GM18519 (cell line): ENCODE data around the gene ATAD3C.
"Not testable (repeated sequence)": the region's sequence is repeated elsewhere in the genome, so short reads cannot be mapped to it uniquely, and the experiment has no call there.

Source experiments
- ATAC-seq: cut with Tn5 transposase; IDR thresholded peaks from one replicate; pipeline ENCODE4 v1.9.1; 2021; ENCODE audit warnings: mild to moderate bottlenecking, moderate library complexity; ENCODE audit not compliant: unreplicated experiment, low FRiP score

The ATAD3C gene, protein sequence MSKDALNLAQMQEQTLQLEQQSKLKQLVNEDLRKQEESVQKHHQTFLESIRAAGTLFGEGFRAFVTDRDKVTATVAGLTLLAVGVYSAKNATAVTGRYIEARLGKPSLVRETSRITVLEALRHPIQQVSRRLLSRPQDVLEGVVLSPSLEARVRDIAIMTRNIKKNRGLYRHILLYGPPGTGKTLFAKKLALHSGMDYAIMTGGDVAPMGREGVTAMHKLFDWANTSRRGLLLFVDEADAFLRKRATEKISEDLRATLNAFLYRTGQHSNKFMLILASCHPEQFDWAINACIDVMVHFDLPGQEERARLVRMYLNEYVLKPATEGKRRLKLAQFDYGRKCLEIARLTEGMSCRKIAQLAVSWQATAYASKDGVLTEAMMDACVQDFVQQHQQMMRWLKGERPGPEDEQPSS

DNA sequence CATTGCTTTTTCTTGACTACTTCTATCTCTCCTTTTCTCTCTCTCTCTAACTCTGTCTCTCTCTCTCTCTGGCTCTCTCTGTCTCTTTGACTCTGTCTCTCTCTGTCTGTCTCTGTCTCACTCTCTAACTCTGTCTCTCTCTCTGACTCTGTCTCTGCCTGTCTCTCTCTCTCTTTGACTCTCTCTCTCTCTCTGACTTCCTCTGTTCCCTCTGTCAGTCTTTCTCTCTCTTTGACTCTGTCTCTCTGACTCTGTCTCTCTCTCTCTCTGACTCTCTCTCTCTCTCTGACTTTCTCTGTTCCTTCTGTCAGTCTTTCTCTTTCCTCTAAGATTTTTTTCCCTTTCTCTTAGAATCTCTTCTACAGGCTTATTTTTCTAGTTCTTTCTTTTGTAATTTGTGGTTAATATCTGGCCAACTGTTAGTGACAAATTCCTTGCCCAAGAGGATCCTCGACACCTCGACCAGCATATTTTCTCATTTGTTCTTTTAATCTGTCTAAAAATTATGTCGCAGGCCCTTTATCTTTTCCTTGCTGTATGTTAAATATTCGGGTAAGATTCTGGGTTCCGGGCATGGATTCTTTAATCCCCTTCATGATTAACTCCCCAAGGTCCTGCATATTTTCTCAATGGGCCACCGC, at the start of gene ATAD3C:
Gene ATAD3C (plus strand): TSS at position 591 of the 641 bp plus-strand sequence. CDS start 995 bp downstream, outside the sequence.
- no peak for ATAC-seq

DNA sequence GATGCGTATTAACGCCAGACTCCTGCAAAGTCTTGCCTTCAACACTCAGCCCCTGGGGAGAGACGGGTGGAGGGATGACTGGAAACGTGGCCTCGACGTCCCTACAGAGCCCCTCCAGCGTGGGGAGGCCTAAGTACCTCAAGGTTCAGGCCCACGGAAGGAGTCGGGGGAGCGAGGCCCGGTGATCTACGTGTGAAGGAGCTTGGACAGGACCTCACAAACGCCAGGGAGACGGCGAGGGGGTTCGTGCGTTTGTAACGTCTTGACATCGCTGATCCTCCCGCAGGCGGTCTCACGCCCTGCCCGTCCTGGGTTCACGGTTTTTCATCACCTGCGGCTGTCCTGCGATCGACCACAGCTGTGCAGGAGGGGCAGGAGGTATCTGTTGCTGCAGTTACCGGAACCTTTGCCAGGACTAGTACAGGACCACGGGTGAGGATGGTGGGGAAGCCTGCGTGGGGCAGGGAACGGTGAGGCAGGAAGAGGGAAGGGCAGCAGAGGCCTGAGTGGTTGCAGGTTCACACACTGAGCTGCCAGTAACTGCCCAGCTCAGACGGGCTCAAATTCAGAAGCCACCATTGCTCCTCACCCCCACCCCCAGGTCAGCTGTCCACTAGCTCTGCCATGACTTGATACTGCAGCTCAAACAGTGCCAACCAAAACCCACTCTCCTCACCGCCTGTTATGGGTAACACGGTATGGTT, 49.5 kb upstream of the ATAD3C start:
- no peak for ATAC-seq

DNA sequence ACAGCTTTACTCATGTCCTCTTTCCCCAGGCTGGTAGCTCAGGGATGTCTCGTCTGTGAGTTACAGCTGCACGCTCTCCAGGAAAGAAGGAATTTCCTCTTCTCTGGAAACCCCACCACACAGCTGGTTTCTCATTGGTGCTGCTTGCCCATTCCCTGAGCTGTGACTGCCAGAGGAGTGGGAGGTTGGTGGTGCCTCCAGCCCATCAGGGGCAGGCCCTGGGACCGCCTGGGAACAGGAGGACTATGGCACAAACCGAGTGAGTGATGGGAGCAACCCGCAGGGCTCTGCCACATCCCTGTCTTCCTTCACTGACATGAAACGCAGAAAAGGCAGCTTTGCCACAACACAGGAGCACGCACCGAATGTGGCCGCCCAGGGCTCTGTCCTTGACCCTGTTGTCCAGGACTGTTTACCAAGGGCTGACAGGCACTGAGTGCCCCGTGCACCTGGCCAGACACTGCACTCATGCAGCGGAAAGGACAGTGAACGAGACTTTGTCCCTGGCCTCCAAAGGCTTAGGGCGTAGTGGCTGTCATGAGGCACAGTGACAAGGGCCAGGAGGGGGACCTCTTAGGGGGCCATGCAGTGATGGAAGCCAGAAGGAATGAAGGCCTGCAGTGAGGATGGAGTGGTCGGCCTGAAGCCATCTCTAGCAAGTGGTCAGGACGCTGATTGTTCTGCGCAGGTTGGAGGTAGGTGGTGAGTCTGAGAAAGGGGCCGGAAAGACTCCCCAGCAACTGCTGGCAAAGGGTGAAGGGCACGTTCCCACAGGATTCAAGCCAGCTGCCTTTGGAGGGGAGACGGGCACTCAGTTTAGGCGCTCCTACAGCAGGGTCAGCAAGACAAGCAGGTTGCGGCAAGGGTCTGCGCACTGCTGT, 48.7 kb upstream of the ATAD3C start:
- no peak for ATAC-seq

DNA sequence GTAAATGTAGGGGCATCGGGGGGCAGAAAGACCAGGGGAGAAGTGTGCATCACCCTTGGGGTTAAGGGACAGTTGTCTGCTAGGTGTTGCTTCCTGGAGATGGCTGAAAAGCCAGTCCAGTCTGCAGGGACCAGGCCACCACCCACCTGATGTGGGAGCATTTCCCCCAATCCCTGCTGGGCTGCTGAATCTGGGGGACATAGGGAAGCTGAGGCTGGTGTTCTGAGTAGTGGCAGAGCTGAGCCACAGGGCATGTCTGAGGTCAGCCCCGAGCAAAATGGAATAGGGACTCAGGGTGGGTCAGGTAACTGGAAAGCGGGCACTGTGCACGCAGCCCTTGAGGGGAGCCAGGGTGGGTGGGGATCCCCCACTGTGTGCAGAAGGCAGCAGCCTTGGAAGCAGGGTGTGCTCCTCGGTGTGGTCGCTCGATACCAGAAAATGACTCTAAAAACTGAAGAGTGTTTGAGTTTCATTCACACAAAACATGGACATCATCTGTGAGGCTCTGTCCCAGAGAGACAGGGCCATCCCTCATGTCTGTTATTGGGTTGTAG, 48.0 kb upstream of the ATAD3C start:
- no peak for ATAC-seq

DNA sequence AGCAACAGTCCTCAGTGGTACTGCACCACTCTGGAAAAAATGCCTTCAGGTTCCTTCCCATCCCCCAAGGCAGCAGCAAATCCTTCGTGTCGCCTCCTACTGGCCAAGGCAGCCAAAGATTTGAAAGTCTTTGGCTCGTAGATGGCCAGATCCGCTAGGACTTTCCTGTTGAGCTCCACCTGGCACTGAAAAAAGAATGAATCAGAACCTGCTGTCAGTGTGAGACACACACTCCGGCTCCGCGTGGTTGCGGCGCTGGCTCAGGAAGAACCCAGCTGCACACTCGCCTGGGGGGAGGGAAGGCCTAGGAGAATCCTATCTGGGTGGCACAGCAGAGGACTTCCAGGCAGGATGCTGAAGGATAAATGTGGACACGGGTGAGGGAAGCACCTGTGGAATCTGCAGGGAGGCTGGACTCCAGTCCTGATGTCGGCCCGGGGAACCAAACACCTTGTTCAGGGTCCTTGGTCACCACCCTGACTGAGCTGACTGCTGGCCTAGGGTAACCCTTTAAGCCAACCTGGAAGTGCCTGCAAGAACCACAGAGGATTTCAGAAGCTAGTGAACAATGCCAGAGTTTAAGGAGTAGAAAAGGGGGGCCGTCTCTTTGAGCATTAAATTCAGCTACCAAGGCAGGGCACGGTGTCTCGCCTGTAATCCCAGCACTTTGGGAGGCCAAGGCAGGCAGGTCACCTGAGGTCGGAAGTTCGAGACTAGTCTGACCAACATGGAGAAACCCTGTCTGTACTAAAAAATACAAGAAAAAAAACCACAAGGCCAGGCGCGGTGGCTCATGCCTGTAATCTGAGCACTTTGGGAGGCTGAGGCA, 47.2 kb upstream of the ATAD3C start:
- ATAC-seq: no peak

DNA sequence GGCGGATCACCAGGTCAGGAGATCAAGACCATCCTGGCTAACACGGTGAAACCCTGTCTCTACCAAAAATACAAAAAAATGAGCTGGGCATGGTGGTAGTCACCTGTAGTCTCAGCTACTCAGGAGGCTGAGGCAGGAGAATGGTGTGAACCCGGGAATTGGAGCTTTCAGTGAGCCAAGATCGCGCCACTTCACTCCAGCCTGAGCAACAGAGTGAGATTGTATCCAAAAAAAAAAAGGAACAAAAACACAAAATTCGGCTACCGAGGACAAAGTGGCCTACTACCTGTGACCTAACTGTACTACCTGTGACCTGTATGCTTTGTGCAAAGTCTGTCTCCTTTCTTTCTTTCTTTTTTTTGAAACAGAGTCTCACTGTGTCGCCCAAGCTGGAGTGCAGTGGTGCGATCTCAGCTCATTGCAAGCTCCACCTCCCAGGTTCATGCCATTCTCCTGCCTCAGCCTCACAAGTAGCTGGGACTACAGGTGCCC, 46.5 kb upstream of the ATAD3C start:
- not testable (repeated sequence) for ATAC-seq

DNA sequence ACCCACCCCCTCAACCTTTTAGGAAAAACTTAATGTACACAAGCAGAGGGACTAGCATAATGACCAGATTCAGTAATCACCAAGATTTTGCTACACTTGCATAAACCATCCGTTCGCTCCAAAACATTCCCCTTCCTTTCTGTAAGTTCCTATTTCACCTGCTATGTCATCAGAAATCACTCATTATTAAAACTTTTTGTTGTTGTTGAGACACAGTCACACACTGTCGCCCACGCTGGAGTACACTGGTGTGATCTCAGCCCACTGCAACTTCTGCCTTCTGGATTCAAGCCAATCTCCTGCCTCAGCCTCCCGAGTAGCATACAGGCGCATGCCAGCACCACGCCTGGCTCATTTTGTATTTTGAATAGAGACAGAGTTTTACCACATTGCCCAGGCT, 45.8 kb upstream of the ATAD3C start:
- ATAC-seq: no peak

DNA sequence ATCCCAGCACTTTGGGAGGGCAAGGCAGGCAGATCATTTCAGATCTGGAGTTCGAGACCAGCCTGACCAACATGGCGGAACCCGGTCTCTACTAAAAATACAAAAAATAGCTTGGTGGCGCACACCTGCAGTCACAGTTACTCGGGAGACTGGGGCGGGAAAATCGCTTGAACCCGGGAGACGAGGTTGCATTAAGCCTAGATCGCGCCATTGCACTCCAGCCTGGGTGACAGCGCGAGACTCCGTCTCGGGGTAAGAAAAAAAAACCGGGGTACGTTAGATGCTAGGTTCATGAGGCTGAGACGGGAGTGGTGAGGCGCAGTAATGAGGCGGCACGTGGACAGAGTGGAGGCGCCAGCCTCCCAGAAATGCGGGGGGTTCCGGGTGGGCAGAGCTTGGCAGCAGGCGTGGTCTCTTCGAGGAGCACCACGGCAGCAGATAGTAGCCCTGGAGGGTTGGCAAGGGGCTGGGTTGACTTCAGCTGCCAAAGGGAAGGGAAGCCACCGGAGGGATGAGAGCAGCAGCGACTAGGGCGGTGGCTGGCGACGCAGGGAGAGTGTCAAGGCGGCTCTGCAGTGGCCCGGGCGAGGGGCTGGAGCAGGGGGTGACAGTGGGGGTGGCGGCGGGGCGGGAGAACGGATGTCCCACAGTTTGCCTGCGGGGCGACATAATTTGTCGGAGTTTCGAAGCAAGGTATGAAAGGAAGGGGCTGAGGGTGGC, 43.2 kb upstream of the ATAD3C start:
- no peak for ATAC-seq

DNA sequence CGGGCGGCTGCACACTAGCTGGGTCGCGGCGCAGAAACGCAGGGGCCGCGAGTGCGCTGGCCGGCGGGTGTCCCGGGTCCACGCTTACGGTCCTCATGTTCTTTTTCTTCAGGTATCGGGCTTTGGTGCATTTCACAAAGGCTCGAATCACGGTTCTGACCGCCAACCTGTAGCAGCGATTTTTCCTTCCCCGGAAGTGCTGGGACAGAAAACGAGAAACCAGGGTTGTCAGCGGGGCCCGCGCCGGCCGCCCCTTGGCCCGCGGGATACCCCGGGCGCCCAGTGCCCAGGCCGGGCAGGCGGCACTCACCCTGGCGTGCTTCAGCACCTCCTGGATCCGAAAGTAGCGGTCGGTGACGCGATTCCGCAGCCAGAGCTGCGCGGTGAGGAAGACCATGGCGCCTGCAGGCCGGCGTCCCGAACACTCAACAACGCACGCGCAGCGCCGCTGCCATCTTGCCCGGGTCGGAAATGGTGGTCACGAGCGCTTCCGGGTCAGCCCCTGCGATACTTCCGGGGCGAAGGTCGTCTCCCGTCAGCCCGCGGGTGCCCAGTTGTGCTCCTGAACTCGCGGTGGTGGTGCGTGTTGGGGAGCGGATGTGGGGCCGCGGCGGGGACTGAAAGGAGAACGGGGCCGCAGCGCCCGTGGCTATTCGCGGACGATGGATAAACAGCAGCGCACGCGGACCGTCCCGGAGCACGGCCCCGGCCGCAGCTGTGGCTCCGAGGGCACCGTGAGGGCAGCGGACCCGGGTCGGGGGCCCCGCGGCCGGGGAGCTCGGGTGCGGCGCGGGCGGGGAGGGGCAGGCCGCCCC, 42.5 kb upstream of the ATAD3C start, which contains the start of gene MRPL20:
Gene MRPL20 (minus strand): TSS at position 473 of the 815 bp plus-strand sequence. CDS start 76 bp downstream, at position 397.
- peak; percentile 61 for ATAC-seq

DNA sequence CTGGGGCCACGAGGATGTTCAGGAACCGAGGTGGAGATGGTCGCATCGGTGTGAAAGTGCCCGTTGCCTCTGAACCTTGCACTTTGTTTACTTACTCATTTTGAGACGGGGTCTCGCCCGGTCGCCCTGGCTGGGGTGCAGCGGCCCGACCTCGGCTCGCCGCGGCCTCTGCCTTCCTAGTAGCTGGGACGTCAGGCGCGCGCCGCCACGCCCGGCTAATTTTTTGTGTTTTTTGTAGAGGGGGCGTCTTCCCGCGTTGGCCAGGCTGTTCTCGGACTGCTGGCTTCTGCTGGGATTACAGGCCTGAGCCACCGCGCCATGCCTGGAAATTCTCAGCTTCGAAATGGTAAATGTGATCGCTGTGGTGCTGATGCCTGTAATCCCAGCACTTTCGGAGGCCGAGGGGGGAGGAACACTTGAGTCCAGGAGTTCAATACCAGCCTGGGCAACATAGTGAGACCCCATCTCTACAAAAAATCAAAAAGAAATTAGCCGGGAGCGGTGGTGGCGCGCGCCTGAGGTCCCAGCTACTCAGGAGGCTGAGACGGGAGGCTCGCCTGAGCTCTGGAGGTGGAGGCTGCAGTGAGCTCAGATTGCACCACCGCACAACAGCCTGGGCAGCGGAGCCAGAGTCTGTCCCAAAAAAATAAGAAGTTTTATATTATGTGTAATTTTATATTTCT, 41.7 kb upstream of the ATAD3C start:
- no peak for ATAC-seq

DNA sequence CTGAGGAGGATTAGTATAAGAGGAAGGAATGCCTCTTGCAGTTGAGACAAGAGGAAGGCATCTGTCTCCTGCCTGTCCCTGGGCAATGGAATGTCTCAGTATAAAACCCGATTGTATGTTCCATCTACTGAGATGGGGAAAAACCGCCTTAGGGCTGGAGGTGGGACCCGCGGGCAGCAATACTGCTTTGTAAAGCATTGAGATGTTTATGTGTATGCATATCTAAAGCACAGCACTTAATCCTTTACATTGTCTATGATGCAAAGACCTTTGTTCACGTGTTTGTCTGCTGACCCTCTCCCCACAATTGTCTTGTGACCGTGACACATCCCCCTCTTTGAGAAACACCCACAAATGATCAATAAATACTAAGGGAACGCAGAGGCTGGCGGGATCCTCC, 39.3 kb upstream of the ATAD3C start:
- ATAC-seq: not testable (repeated sequence)

DNA sequence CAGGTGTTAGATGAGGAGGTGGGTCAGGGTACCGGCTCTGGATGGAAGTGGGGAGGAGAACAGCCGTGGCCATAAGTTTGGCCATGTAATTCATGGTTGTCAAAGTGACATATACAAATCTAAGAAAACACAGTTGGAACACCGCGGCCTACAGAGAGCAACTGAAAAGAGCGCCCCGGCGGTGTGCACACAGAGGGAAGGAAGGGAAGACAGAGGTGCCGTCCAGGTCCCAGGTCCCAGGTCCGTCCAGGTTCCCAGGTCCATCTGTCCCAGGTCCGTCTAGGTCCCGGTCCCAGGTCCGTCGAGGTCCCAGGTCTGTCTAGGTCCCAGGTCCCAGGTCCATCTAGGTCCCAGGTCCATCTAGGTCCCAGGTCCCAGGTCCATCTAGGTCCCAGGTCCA, 37.9 kb upstream of the ATAD3C start:
- no peak for ATAC-seq

DNA sequence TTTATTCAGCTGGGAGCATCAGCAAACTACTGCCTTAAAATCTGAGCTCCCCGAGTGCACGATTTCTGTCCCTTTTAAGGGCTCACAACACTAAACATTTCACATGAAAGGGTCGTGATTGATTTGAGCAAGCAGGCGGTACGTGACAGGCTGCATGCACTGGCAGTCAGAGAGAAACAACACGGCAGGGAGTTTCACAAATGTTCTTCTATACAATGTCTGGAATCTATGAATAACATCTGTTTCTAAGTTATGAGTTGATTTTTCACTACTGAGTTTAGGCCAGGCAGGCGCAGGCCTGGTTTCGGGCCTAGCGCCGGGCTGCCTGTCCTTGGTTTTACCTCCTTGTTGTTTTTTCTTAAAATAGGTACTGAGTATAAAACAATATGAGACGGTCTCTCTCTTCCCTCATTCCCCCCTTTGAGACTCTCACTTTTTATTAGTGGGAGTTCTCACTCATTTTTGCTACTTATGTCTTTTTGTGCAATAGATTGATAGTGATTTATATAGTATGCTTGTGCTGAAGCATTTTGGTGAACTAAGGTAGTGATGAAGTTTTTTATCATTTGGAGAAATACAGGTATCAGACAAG, 37.1 kb upstream of the ATAD3C start:
- ATAC-seq: not testable (repeated sequence)

DNA sequence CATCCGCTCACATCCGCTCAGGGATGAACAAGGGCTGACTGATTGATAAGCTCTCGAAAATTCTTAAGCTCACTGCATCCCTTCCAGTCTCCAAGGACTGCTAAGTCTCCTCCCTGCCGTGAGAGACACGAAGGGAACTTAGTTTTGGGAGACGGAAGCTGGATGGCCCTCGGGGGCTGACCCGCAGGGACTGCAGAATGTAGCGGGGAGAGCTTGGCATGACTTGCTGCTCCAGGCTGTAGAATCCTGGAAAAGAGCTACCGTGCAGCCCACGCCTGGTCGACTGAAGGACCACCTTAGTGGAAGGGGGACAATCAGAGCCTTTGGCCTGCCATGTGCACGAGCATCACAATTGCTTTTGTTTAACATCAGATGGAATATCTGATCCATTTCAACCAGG, 33.7 kb upstream of the ATAD3C start:
- no peak for ATAC-seq

DNA sequence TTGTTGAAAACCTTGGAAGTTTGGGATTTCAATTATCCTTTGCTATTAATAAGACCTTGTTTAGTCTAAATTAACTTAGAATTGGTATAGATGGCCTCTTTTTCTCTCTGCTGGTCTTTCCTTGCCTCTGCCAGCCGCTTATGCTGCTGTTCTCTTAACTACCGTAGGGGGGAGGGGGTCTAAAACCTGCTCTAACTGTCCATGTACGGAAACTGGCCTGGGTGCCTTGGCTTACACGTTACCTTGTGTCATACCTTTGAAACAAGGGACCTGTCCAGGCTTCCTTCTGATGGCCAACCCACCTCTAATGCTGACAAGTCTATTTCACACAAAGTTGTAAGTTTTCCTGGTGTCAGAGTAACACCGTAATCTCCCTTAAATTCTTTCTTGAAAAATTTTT, 32.1 kb upstream of the ATAD3C start:
- not testable (repeated sequence) for ATAC-seq

DNA sequence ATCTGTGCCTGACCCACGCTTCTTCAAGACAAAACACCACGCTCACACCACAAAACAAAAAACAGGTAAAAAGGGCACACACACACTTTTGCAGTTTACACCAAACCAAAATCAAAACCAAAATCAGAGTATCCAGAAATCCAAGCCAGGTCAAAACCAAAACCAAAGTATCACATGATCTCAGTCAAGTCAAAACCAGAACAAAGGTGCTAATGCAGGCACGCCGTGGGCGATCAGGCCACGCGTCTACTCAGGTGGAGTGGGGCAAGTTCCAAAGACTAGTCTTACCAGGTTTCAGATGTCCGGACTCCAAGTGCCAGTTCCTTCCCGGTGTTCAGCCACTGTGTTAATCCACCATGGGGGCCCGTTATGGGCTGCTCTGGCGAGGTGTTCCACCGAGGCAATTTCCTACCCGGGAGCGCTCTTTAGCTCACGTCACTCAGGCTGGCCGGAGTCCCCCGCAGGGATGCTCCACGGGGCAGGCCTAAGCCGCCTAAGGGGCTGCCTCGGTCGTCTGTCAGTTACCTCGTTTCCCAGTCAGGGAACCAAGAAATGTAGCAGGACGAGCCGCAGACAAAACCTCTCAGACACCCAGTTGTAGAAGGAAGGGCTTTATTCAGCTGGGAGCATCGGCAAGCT, 31.5 kb upstream of the ATAD3C start:
- ATAC-seq: not testable (repeated sequence)
